Thoracic aorta (tissue), 2 donors: ENCODE results near the gene CNTNAP2. TPM values are rescaled to one million over a fixed set of nuclear protein-coding genes. Genes with fewer than 3 reads are reported as not detected.

Experiments used
- ATAC-seq: fragments of 150-250 bp; one replicate; pipeline ENCODE4 v1.8.0; 2017; ENCODE audit warnings: low read depth; ENCODE audit not compliant: insufficient number of reproducible peaks, low FRiP score
- DNase-seq: peaks from one replicate; pipeline ENCODE4 v3.0.0-alpha.2; 2020; ENCODE audit warnings: low spot score
- H3K27ac ChIP-seq, 2 donors: fragments of 200-600 bp; sonication (generic); 1 replicate in 1 of 2; 2 replicates in 1 of 2; pipeline ENCODE4 v1.5.1; 2016; ENCODE audit warnings: mild to moderate bottlenecking in 2 of 2, moderate library complexity in 2 of 2
- H3K27me3 ChIP-seq: fragments of 200-600 bp; sonication (generic); replicated peaks from 2 replicates; pipeline ENCODE4 v1.6.0; 2016; ENCODE audit warnings: mild to moderate bottlenecking; ENCODE audit not compliant: insufficient read depth
- H3K36me3 ChIP-seq: fragments of 200-600 bp; sonication (generic); one replicate; pipeline ENCODE4 v1.5.1; 2016
- H3K4me1 ChIP-seq, 2 donors: fragments of 200-600 bp; sonication (generic); 1 replicate in 1 of 2; 2 replicates in 1 of 2; pipeline versions ENCODE4 v1.5.1 to v1.6.0; 2016; ENCODE audit warnings: low read depth in 2 of 2, mild to moderate bottlenecking in 1 of 2; ENCODE audit not compliant: control insufficient read depth in 1 of 2
- H3K4me3 ChIP-seq: fragments of 200-600 bp; sonication (generic); 2 replicates; pipeline ENCODE4 v1.5.1; 2016; ENCODE audit warnings: mild to moderate bottlenecking
- H3K9me3 ChIP-seq: fragments of 200-600 bp; sonication (generic); 2 replicates; pipeline ENCODE4 v1.5.1; 2016
- total RNA-seq, 2 donors: library from RNA; depleted of rRNA; stranded (reverse); fragments of >200 nt; gene quantifications; one replicate each; pipeline versions ENCODE4 v1.1.0 to v1.2.3, GENCODE V29; 2016
- TF ChIP-seq, protein P1 (sequence below): fragments of 200-600 bp; sonication (generic); IDR thresholded peaks from one replicate; pipeline ENCODE4 v1.5.1; 2019; ENCODE audit warnings: antibody characterized with exemption

The CNTNAP2 gene
- total RNA-seq, 2 donors from 2014 or later = not detected

DNA sequence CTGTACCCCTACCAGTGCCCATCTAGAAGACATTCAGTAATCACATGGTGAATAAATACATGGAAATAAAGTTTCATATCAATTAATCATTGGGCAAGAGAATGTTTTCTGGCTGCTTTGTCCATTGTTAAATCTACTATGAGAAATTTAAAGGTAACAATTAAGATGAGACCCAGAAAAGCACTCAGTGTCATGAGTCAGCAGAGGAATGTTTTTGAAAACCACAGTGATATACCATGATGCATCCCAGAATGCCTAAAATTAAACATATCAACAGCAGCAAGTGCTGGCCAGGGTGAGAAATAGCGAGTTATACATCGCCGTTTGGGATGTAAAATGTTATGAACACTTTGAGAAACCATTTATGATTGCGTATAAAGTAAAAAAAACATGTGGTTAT lies 1648.7 kb downstream of the CNTNAP2 start:
- Histone ChIP-seq H3K4me1 (no peaks in the 10 kb centered on the region), H3K36me3 (no peaks in the 10 kb centered on the region), H3K27me3 (no peaks in the 10 kb centered on the region), H3K27ac (no peak overlapping the region), H3K4me3 (no peak overlapping the region), H3K9me3 (no peaks in the 10 kb centered on the region)
- TF ChIP-seq, protein P1, sequence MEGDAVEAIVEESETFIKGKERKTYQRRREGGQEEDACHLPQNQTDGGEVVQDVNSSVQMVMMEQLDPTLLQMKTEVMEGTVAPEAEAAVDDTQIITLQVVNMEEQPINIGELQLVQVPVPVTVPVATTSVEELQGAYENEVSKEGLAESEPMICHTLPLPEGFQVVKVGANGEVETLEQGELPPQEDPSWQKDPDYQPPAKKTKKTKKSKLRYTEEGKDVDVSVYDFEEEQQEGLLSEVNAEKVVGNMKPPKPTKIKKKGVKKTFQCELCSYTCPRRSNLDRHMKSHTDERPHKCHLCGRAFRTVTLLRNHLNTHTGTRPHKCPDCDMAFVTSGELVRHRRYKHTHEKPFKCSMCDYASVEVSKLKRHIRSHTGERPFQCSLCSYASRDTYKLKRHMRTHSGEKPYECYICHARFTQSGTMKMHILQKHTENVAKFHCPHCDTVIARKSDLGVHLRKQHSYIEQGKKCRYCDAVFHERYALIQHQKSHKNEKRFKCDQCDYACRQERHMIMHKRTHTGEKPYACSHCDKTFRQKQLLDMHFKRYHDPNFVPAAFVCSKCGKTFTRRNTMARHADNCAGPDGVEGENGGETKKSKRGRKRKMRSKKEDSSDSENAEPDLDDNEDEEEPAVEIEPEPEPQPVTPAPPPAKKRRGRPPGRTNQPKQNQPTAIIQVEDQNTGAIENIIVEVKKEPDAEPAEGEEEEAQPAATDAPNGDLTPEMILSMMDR = no peak
- DNase-seq (no peak), ATAC-seq (no peak)

- Histone ChIP-seq H3K9me3 (no peaks in the 10 kb centered on the region), H3K27ac (no peak overlapping the region), H3K27me3 (no peaks in the 10 kb centered on the region), H3K4me1 (no peaks in the 10 kb centered on the region), H3K4me3 (no peak overlapping the region), H3K36me3 (no peaks in the 10 kb centered on the region)
- TF ChIP-seq, protein P1 = no peak
- DNase-seq (no peak), ATAC-seq (no peak)
Measured at GRCh38 chr7:147771344-147771743, 1654.7 kb downstream of the CNTNAP2 start.

DNA sequence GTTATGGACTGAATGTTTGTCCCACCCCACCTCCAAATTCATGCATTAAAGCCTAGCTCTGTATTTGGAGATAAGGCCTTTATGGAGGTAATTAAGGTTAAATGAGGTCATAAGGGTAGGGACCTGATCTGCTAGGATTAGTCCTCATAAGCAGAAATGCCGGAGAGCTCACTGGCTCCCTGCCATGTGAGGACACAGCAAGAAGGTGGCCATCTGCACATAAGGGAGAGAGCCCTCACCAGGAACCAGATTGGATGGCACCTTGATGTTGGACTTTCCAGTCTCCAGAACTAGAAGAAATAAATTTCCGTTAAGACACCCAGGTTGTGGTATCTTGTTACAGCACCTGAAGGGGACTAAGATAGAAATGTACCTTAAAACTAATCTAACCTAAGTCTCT lies 1657.9 kb downstream of the CNTNAP2 start:
- ATAC-seq = no peak
- no peaks in the 10 kb centered on the region for H3K27me3 ChIP-seq

GRCh38 chr7:147775516-147776284 lies 1659.1 kb downstream of the CNTNAP2 start:
- Histone ChIP-seq H3K27me3 (no peaks in the 10 kb centered on the region), H3K4me3 (no peak overlapping the region), H3K36me3 (no peaks in the 10 kb centered on the region), H3K4me1 (no peaks in the 10 kb centered on the region), H3K9me3 (no peaks in the 10 kb centered on the region), H3K27ac (no peak overlapping the region)
- TF ChIP-seq, protein P1 = no peak
- no peak for DNase-seq
- no peak for ATAC-seq

More for the DNA sequence above, 1657.9 kb downstream of the CNTNAP2 start:
- TF ChIP-seq, protein P1 = no peak
- Histone ChIP-seq H3K36me3 (no peaks in the 10 kb centered on the region), H3K27ac (no peak overlapping the region), H3K4me3 (no peak overlapping the region), H3K9me3 (no peaks in the 10 kb centered on the region), H3K4me1 (no peaks in the 10 kb centered on the region)
- DNase-seq = no peak

GRCh38 chr7:147777309-147777708 lies 1660.7 kb downstream of the CNTNAP2 start:
- TF ChIP-seq, protein P1 = no peak
- no peak for ATAC-seq
- H3K4me3 ChIP-seq = no peak overlapping the region

More at GRCh38 chr7:147777309-147777708, 1660.7 kb downstream of the CNTNAP2 start:
- H3K27me3 ChIP-seq = no peaks in the 10 kb centered on the region
- no peaks in the 10 kb centered on the region for H3K9me3 ChIP-seq
- H3K27ac ChIP-seq = no peak overlapping the region
- DNase-seq = no peak
- H3K4me1 ChIP-seq = no peaks in the 10 kb centered on the region
- no peaks in the 10 kb centered on the region for H3K36me3 ChIP-seq
